ENCODE results near the gene DMGDH.
"Not testable (repeated sequence)": the region's sequence is repeated elsewhere in the genome, so short reads cannot be mapped to it uniquely, and the experiment has no call there.

The DMGDH gene

DNA sequence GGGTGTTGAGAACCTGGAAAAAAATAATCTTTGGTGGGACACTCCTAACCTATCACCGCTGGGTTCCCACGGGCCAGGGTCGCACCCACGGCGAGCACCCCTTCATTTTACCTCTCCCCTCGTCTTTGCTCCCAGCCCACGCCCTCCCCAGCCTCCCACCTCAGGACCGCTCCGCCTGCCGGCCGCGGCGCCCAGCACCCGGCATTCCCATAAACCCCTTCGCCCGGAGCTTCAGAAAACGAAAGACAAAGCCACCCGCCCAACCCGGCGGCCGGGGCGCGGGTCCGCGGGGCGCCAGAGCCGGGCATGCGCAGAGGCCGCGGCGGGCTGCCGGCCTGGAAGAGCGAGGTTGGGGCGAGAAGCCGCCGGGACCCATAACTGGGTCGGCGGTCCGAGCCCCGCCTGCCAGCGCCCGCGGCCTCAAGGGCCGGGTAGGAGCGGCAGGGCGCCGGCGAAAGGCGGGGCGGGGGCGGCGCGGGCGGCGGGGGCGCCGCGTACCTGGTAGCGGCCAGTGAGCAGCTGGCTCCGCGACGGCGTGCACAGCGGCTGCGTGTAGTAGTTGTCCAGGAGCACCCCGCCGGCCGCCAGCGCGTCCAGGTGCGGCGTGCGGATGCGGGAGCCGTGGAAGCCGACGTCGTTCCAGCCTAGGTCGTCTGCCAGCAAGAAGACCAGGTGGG lies 84.9 kb downstream of the DMGDH start:
- peak; percentile 88 for ATAC-seq
- TF ChIP-seq RARB (CRISPR knock-in tag; IDR thresholded peaks at IDR 0.05) (no peak), ZNF565 (CRISPR knock-in tag; conservative IDR thresholded peaks at IDR 0.05; ENCODE audit: low read depth) (no peak), TCF4 (CRISPR knock-in tag; IDR thresholded peaks at IDR 0.05; ENCODE audit: borderline replicate concordance) (no peak), TOX (CRISPR knock-in tag; IDR thresholded peaks at IDR 0.05; ENCODE audit: borderline replicate concordance) (no peak), ZC3H10 (CRISPR knock-in tag; IDR thresholded peaks at IDR 0.05) (no peak), ESRRG (CRISPR knock-in tag; IDR thresholded peaks at IDR 0.05) (no peak), OSR1 (CRISPR knock-in tag; IDR thresholded peaks at IDR 0.05) (no peak), ZFP30 (CRISPR knock-in tag; IDR thresholded peaks at IDR 0.05) (no peak), ZNF8 (CRISPR knock-in tag; IDR thresholded peaks at IDR 0.05) (no peak), BACH2 (CRISPR knock-in tag; IDR thresholded peaks at IDR 0.05; ENCODE audit: borderline replicate concordance) (no peak), ARNTL (CRISPR knock-in tag; IDR thresholded peaks at IDR 0.05; ENCODE audit: borderline replicate concordance, low read depth) (no peak), ISL1 (CRISPR knock-in tag; IDR thresholded peaks at IDR 0.05) (no peak), CSDC2 (CRISPR knock-in tag; IDR thresholded peaks at IDR 0.05) (no peak), GLIS3 (CRISPR knock-in tag; IDR thresholded peaks at IDR 0.05) (no peak), SNAI2 (CRISPR knock-in tag; IDR thresholded peaks at IDR 0.05) (no peak)
- TF ChIP-seq, protein P1, sequence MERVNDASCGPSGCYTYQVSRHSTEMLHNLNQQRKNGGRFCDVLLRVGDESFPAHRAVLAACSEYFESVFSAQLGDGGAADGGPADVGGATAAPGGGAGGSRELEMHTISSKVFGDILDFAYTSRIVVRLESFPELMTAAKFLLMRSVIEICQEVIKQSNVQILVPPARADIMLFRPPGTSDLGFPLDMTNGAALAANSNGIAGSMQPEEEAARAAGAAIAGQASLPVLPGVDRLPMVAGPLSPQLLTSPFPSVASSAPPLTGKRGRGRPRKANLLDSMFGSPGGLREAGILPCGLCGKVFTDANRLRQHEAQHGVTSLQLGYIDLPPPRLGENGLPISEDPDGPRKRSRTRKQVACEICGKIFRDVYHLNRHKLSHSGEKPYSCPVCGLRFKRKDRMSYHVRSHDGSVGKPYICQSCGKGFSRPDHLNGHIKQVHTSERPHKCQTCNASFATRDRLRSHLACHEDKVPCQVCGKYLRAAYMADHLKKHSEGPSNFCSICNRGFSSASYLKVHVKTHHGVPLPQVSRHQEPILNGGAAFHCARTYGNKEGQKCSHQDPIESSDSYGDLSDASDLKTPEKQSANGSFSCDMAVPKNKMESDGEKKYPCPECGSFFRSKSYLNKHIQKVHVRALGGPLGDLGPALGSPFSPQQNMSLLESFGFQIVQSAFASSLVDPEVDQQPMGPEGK (CRISPR knock-in tag; IDR thresholded peaks at IDR 0.05; ENCODE audit: borderline replicate concordance), result no peak

DNA sequence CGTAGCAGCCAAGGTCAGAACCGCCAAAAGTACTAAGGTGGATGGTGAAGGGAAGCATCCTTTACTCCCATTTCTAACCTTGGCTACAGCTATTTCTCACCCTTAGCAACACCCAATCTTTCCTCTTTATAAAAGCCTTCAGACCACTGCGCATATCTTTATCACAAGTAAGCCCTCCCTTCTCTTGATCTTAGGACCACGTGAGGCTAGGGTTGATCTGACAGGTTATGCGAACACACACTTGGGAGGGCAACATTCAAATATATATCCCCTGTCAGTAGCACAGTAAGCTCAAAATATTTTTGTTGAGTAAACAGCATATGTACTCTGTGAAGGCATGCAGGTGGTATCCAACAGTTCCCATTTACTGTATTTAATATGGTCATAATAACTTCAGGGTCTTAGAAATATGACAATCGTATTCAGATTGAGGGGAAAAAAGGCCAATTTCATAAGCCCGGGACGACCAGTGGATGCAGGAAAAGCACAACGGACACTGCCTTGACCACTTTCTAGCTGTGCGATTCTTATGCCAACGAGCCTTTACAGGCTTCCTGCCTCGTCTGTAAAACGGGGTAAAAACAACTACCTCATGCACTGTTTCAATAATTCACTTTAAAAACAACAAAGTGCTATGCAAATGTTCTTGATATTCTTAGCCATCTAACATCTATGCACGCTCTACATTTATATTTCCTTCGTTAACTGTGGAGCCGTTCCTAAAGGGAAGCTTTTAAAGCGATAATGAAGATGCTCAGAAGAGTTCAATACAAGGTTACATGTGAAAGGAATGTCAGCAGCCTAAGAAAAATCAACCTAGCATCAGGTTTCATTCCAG lies 85.7 kb downstream of the DMGDH start:
- ATAC-seq, result peak; percentile 19
- TF ChIP-seq ISL1 (CRISPR knock-in tag; IDR thresholded peaks at IDR 0.05) (no peak), RARB (CRISPR knock-in tag; IDR thresholded peaks at IDR 0.05) (no peak), CSDC2 (CRISPR knock-in tag; IDR thresholded peaks at IDR 0.05) (no peak), TCF4 (CRISPR knock-in tag; IDR thresholded peaks at IDR 0.05; ENCODE audit: borderline replicate concordance) (no peak), GLIS3 (CRISPR knock-in tag; IDR thresholded peaks at IDR 0.05) (no peak), ESRRG (CRISPR knock-in tag; IDR thresholded peaks at IDR 0.05) (no peak), ZNF70 (CRISPR knock-in tag; IDR thresholded peaks at IDR 0.05) (no peak), ZNF8 (CRISPR knock-in tag; IDR thresholded peaks at IDR 0.05) (no peak), SNAI2 (CRISPR knock-in tag; IDR thresholded peaks at IDR 0.05) (no peak), ZFP3 (CRISPR knock-in tag; IDR thresholded peaks at IDR 0.05) (no peak), PPARA (CRISPR knock-in tag; IDR thresholded peaks at IDR 0.05; ENCODE audit: borderline replicate concordance) (no peak)
- TF ChIP-seq, protein P2, sequence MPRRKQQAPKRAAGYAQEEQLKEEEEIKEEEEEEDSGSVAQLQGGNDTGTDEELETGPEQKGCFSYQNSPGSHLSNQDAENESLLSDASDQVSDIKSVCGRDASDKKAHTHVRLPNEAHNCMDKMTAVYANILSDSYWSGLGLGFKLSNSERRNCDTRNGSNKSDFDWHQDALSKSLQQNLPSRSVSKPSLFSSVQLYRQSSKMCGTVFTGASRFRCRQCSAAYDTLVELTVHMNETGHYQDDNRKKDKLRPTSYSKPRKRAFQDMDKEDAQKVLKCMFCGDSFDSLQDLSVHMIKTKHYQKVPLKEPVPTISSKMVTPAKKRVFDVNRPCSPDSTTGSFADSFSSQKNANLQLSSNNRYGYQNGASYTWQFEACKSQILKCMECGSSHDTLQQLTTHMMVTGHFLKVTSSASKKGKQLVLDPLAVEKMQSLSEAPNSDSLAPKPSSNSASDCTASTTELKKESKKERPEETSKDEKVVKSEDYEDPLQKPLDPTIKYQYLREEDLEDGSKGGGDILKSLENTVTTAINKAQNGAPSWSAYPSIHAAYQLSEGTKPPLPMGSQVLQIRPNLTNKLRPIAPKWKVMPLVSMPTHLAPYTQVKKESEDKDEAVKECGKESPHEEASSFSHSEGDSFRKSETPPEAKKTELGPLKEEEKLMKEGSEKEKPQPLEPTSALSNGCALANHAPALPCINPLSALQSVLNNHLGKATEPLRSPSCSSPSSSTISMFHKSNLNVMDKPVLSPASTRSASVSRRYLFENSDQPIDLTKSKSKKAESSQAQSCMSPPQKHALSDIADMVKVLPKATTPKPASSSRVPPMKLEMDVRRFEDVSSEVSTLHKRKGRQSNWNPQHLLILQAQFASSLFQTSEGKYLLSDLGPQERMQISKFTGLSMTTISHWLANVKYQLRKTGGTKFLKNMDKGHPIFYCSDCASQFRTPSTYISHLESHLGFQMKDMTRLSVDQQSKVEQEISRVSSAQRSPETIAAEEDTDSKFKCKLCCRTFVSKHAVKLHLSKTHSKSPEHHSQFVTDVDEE (CRISPR knock-in tag; IDR thresholded peaks at IDR 0.05), result no peak
- TF ChIP-seq, protein P1 (CRISPR knock-in tag; IDR thresholded peaks at IDR 0.05; ENCODE audit: borderline replicate concordance), result no peak
- TF ChIP-seq, protein P3, sequence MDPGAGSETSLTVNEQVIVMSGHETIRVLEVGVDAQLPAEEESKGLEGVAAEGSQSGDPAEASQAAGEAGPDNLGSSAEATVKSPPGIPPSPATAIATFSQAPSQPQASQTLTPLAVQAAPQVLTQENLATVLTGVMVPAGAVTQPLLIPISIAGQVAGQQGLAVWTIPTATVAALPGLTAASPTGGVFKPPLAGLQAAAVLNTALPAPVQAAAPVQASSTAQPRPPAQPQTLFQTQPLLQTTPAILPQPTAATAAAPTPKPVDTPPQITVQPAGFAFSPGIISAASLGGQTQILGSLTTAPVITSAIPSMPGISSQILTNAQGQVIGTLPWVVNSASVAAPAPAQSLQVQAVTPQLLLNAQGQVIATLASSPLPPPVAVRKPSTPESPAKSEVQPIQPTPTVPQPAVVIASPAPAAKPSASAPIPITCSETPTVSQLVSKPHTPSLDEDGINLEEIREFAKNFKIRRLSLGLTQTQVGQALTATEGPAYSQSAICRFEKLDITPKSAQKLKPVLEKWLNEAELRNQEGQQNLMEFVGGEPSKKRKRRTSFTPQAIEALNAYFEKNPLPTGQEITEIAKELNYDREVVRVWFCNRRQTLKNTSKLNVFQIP (CRISPR knock-in tag; IDR thresholded peaks at IDR 0.05; ENCODE audit: borderline replicate concordance, low read depth), result no peak

DNA sequence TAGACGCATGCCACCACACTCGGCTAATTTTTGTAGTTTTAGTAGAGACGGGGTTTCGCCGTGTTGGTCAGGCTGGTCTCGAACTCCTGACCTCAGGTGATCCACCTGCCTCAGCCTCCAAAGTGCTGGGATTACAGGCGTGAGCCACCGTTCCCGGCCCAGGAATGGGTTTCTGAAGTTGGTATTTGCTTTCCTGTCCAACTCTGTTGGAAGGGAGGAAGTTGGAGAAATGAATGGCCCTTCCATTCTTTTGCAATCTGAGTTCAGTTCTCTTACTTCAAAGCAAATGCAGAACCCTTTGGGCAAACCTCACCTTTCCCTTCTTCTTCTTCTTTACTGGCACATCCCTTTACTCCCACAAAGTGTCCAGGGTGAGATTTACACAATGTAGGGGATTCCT lies 86.3 kb downstream of the DMGDH start:
- not testable (repeated sequence) for ATAC-seq

Measured in SK-N-SH treated with all-trans-retinoic acid at 6 μM for 48 hours (cell line).